Glutamatergic neuron (in vitro differentiated cells): Measurements from ENCODE around the gene COPS4. TPM values are rescaled to one million over a fixed set of nuclear protein-coding genes. Genes with fewer than 3 reads are reported as not detected.

Source experiments
- DNase-seq: peaks from one replicate; pipeline ENCODE4 v3.0.0; 2022
- H3K27ac Mint-ChIP-seq: one replicate; pipeline ENCODE4 v1.8.0; 2020; ENCODE audit warnings: mild to moderate bottlenecking, mixed read lengths, inconsistent platforms; ENCODE audit not compliant: unreplicated experiment
- H3K27me3 Mint-ChIP-seq: one replicate; pipeline ENCODE4 v1.8.0; 2020; ENCODE audit warnings: mild to moderate bottlenecking, moderate library complexity, mixed read lengths, inconsistent platforms; ENCODE audit not compliant: unreplicated experiment
- H3K36me3 Mint-ChIP-seq: one replicate; pipeline ENCODE4 v1.8.0; 2020; ENCODE audit warnings: mild to moderate bottlenecking, mixed read lengths, inconsistent platforms; ENCODE audit not compliant: unreplicated experiment
- H3K4me1 Mint-ChIP-seq: one replicate; pipeline ENCODE4 v1.8.0; 2020; ENCODE audit warnings: mild to moderate bottlenecking, low read depth, mixed read lengths, inconsistent platforms; ENCODE audit not compliant: unreplicated experiment
- H3K4me3 Mint-ChIP-seq: one replicate; pipeline ENCODE4 v1.8.0; 2020; ENCODE audit warnings: mild to moderate bottlenecking, mixed read lengths, inconsistent platforms; ENCODE audit not compliant: unreplicated experiment
- H3K9me3 Mint-ChIP-seq: one replicate; pipeline ENCODE4 v1.8.0; 2020; ENCODE audit warnings: mild to moderate bottlenecking, moderate library complexity, mixed read lengths, inconsistent platforms; ENCODE audit not compliant: unreplicated experiment
- CTCF ChIP-seq: fragments of 200-600 bp; sonication (generic); IDR thresholded peaks from one replicate; pipeline ENCODE4 v1.5.0; 2021; ENCODE audit not compliant: partially characterized antibody, unreplicated experiment
- total RNA-seq: library from RNA; stranded (reverse); fragmentation: NEBNext Ultra II Directional; extraction: Animal tissue kit (Norgen Biotek cat#: 25700); gene quantifications from one replicate; pipeline ENCODE4 v1.2.1, GENCODE V29; 2021; ENCODE audit not compliant: unreplicated experiment

Gene COPS4
- total RNA-seq, 1 donor from 2014 or later, result 35.2 TPM

GRCh38 chr4:83112231-83112630 is 77.2 kb downstream of the COPS4 start:
- H3K27ac Mint-ChIP-seq, result no peak overlapping the region
- peaks cover 2% of the 10 kb centered on the region for H3K9me3 Mint-ChIP-seq
- peaks cover 16% of the 10 kb centered on the region for H3K4me1 Mint-ChIP-seq
- TF ChIP-seq CTCF, result no peak
- DNase-seq, result no peak
- no peak overlapping the region for H3K4me3 Mint-ChIP-seq
- H3K27me3 Mint-ChIP-seq, result peaks cover 2% of the 10 kb centered on the region
- H3K36me3 Mint-ChIP-seq, result no peaks in the 10 kb centered on the region

GRCh38 chr4:83112678-83113428 is 77.9 kb downstream of the COPS4 start:
- peaks cover 3% of the 10 kb centered on the region for H3K9me3 Mint-ChIP-seq
- H3K36me3 Mint-ChIP-seq, result no peaks in the 10 kb centered on the region
- peaks cover 2% of the 10 kb centered on the region for H3K27me3 Mint-ChIP-seq
- no peak for DNase-seq
- peaks cover 16% of the 10 kb centered on the region for H3K4me1 Mint-ChIP-seq
- no peak overlapping the region for H3K27ac Mint-ChIP-seq
- H3K4me3 Mint-ChIP-seq, result no peak overlapping the region
- no peak for TF ChIP-seq CTCF

GRCh38 chr4:83113429-83113786 is 78.4 kb downstream of the COPS4 start:
- DNase-seq, result no peak
- no peak overlapping the region for H3K4me3 Mint-ChIP-seq
- no peak overlapping the region for H3K27ac Mint-ChIP-seq
- no peaks in the 10 kb centered on the region for H3K36me3 Mint-ChIP-seq
- H3K4me1 Mint-ChIP-seq, result peaks cover 16% of the 10 kb centered on the region
- H3K27me3 Mint-ChIP-seq, result peaks cover 2% of the 10 kb centered on the region
- H3K9me3 Mint-ChIP-seq, result peaks cover 4% of the 10 kb centered on the region
- TF ChIP-seq CTCF, result no peak

- Mint-ChIP-seq H3K4me3 (no peak within 1 kb of the TSS), H3K9me3 (peaks cover 6% of the 10 kb centered on the region), H3K27ac (no peak within 1 kb of the TSS), H3K4me1 (peaks cover 14% of the 10 kb centered on the region), H3K36me3 (no peaks in the 10 kb centered on the region), H3K27me3 (no peaks in the 10 kb centered on the region)
- TF ChIP-seq CTCF, result no peak
- DNase-seq, result no peak
Measured at GRCh38 chr4:83114576-83114975, 79.6 kb downstream of the COPS4 start, which contains the start of gene PLAC8. Gene PLAC8 (minus strand): TSS chr4:83114729. CDS start chr4:83107921, 6,808 bp downstream.

GRCh38 chr4:83115000-83115399 is 80.0 kb downstream of the COPS4 start:
- Mint-ChIP-seq H3K27ac (no peak overlapping the region), H3K27me3 (peaks cover under 1% of the 10 kb centered on the region)
- no peak for DNase-seq

More at GRCh38 chr4:83115000-83115399, 80.0 kb downstream of the COPS4 start:
- H3K4me1 Mint-ChIP-seq, result peaks cover 14% of the 10 kb centered on the region
- no peak for TF ChIP-seq CTCF
- H3K36me3 Mint-ChIP-seq, result no peaks in the 10 kb centered on the region
- no peak overlapping the region for H3K4me3 Mint-ChIP-seq
- H3K9me3 Mint-ChIP-seq, result peaks cover 6% of the 10 kb centered on the region
